ENCODE measurements around the gene MKLN1. TPM values are rescaled to one million over a fixed set of nuclear protein-coding genes. Genes with fewer than 3 reads are reported as not detected.

The MKLN1 gene
- total and polyA plus RNA-seq, 12 donors: 9.5 to 48.2 (median 41.1) TPM

DNA sequence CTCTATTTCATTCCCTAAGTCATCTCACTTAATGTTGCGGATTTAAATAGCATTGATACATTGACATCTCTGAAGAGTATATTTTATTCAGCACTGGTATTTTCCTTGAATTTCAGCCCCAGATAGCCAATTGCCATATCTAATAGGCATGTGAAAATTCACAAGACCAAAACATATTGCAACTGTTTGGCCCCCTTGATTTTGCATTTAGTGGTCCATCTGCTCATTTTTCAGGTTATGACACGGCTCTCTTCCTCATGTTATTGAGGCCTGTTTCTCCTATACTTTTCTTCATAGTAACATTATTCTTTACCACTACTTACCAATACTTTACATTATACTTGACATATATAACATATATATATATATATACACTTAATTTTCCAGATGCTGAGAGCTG is 43.7 kb downstream of the MKLN1 start:
- 93 to 94% methylated on average over 2 of the region's 2 CpGs for WGBS, 2 donors
- Histone ChIP-seq H3K4me1 (peaks cover 0 to 89% (median 65%) of the 10 kb centered on the region in 9 donors), H3K27me3 (no peaks in the 10 kb centered on the region), H3K36me3 (no peaks in the 10 kb centered on the region), H3K4me3 (no peak overlapping the region), H3K27ac (no peak overlapping the region), H3K9me3 (no peaks in the 10 kb centered on the region)
- intact Hi-C loops (cut with DNase I): loop anchor here in 1 of 10 donors (5.0 kb wide), 1 partner anchor 34 kb away; no protein-coding TSS in a partner anchor
- DNase-seq (no peak), ATAC-seq (no peak)
- TF ChIP-seq, protein P1, sequence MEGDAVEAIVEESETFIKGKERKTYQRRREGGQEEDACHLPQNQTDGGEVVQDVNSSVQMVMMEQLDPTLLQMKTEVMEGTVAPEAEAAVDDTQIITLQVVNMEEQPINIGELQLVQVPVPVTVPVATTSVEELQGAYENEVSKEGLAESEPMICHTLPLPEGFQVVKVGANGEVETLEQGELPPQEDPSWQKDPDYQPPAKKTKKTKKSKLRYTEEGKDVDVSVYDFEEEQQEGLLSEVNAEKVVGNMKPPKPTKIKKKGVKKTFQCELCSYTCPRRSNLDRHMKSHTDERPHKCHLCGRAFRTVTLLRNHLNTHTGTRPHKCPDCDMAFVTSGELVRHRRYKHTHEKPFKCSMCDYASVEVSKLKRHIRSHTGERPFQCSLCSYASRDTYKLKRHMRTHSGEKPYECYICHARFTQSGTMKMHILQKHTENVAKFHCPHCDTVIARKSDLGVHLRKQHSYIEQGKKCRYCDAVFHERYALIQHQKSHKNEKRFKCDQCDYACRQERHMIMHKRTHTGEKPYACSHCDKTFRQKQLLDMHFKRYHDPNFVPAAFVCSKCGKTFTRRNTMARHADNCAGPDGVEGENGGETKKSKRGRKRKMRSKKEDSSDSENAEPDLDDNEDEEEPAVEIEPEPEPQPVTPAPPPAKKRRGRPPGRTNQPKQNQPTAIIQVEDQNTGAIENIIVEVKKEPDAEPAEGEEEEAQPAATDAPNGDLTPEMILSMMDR (IDR thresholded peaks at IDR 0.05): no peak

DNA sequence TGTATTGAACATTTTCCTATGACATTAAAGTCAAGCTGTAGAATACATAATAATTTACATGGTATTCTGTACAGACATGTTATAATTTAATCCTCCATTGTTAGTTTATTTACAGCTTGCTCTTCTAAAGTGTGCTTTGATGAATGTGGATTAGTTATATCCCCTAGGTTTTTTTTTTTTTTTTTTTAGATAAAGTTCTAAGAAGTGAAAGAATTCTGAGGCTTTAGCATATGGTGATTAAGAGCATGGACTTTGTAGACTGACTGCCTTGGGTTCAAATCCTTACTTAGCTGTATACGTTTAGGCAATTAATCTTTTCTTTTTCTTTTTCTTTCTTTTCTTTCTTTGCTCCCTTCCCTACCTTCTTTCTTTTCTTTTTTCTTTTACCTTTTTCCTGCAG is 44.9 kb downstream of the MKLN1 start:
- WGBS, 2 donors: 84 to 94% methylated on average over 1 of the region's 1 CpG
- no peak for DNase-seq
- Histone ChIP-seq H3K27me3 (no peaks in the 10 kb centered on the region), H3K36me3 (no peaks in the 10 kb centered on the region), H3K27ac (no peak overlapping the region), H3K4me3 (no peak overlapping the region), H3K9me3 (no peaks in the 10 kb centered on the region), H3K4me1 (peaks cover 0 to 78% (median 55%) of the 10 kb centered on the region in 9 donors)
- intact Hi-C loops (cut with DNase I): loop anchor here in 1 of 10 donors (5.0 kb wide), 1 partner anchor 35 kb away; no protein-coding TSS in a partner anchor
- ATAC-seq: no peak
- TF ChIP-seq, protein P1 (IDR thresholded peaks at IDR 0.05): no peak

DNA sequence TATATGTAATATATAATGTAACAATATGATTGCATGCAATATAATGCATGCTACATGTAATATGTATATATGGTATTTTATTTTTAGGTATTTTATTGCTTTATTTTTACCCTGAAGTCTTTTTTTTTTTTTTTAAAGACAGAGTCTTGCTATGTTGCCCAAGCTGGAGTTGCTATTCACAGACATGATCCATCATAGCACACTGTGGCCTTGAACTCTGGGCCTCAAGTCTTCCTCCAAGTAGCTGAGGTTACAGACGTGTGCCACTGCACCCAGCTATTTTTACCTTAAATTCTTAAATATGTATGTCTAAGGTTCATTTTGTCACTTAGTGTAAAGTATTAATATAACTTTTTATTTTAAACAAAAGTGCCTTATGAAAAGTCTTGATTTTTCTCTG is 47.1 kb downstream of the MKLN1 start:
- ATAC-seq: no peak
- Histone ChIP-seq H3K36me3 (peaks cover 0 to 13% (median 0%) of the 10 kb centered on the region in 9 donors), H3K27ac (no peak overlapping the region), H3K4me1 (peaks cover 0 to 55% (median 43%) of the 10 kb centered on the region in 9 donors), H3K9me3 (no peaks in the 10 kb centered on the region), H3K4me3 (no peak overlapping the region), H3K27me3 (no peaks in the 10 kb centered on the region)
- intact Hi-C loops (cut with DNase I): loop anchor here in 1 of 10 donors (5.0 kb wide), 1 partner anchor 38 kb away; no protein-coding TSS in a partner anchor
- DNase-seq: no peak
- 67 to 73% methylated on average over 1 of the region's 1 CpG for WGBS, 2 donors
- TF ChIP-seq, protein P1 (IDR thresholded peaks at IDR 0.05): no peak

DNA sequence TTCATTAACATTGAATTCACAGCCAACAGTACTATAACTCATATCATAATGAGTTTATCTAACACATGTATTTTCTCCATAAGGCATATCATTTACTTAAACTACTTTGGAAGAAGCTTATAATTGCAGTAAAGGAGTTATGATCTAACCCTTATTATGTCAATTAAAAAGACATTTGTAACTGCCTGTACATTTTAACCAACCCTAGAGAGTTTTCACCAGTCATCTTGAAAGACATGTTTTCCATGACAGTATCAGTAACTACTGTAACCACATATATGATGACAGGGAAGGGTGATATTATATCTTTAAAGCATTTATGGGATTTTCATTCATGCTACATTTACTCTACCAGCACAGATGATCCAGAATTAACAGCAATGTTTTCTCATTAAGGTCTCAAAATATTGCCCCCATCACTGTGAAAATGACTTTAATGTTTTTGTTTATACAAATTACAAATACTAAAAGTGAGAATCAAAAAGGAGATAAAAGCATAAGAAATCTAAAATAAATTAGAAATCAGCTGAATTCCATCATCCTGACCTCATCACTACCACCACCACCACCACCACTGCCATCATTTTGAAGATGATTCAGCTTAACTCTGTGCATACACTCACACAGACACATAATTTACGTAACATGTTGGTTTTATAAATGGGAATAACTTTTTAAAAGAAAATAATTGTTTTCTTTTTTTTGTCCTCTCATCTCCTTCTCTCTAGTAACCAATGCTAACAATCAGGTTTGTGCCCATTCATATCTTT is 53.6 kb downstream of the MKLN1 start:
- no peak overlapping the region for H3K4me3 ChIP-seq
- peaks cover 0 to 13% (median 0%) of the 10 kb centered on the region in 9 donors for H3K36me3 ChIP-seq
- 94 to 97% methylated on average over 1 of the region's 1 CpG for WGBS, 2 donors

More for the DNA sequence above, 53.6 kb downstream of the MKLN1 start:
- Histone ChIP-seq H3K4me1 (peaks cover 0 to 14% (median 6%) of the 10 kb centered on the region in 9 donors), H3K27me3 (no peaks in the 10 kb centered on the region), H3K9me3 (no peaks in the 10 kb centered on the region), H3K27ac (no peak overlapping the region)
- intact Hi-C loops (cut with DNase I): loop anchor here in 1 of 10 donors (10.0 kb wide), 1 partner anchor 1106 kb away; no protein-coding TSS in a partner anchor
- DNase-seq: no peak
- TF ChIP-seq, protein P1 (IDR thresholded peaks at IDR 0.05): no peak
- ATAC-seq: no peak
